Body of pancreas (tissue), 4 donors: ENCODE measurements around the gene PLPPR1.

Experiments used
- CTCF ChIP-seq, 7 experiments: fragments of 450-650 bp in 4 of 7; fragments of 200-600 bp in 3 of 7; sonication (generic) in 3 of 7; IDR thresholded peaks; one replicate each; pipeline ENCODE4 v1.5.1; 2016 to 2019; ENCODE audit warnings: antibody characterized with exemption in 7 of 7
- POLR2A ChIP-seq, 3 donors: fragments of 450-650 bp; IDR thresholded peaks; one replicate each; pipeline ENCODE4 v1.6.1; 2016; ENCODE audit warnings: antibody characterized with exemption in 3 of 3, mild to moderate bottlenecking in 2 of 3

GRCh38 chr9:101362450-101362849 lies 333.9 kb downstream of the PLPPR1 start:
- no peak for TF ChIP-seq POLR2A (IDR thresholded peaks at IDR 0.05)
- no peak for TF ChIP-seq CTCF (IDR thresholded peaks at IDR 0.05)
